Measurements from ENCODE around the gene LRRC8B.

LRRC8B gene

DNA sequence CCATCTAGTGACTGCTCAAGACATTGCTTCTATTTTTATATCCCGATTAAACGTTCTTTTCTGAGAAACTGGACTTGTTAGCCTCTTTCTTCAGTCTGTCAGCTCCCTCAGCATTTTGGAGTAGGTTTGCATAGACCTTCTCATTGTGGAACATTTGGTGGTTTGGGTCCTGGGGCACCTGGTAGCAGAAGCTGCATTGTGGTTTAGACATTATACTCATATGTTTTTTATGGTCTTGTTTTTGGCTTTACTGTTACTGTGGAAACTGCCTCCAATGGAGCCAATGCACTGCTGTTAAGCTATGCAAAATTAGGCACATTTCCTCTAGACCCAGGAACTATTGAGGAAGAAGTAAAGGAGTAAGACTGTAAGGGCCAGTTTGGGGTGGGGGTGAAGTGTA lies 36.7 kb upstream of the LRRC8B start:
- CTCF ChIA-PET = interaction anchor here (0.6 to 3.7 kb wide), 9 partner anchors 12 to 281 kb away, joined by 3 to 13 read pairs (median 4); no protein-coding TSS in a partner anchor
- no peak overlapping the region for H3K27ac ChIP-seq (ENCODE audit: insufficient read depth in 1 of 2, low read depth in 1 of 2, low read length in 2 of 2, poor library complexity in 1 of 2, severe bottlenecking in 2 of 2)
- peaks cover 0 to 1% (median 0%) of the 10 kb centered on the region in 5 experiments for H3K27me3 ChIP-seq (replicated peaks in 2 of 5; ENCODE audit: control insufficient read depth in 4 of 5, insufficient read depth in 5 of 5, low read length in 4 of 5)
- H3K4me3 ChIP-seq (ENCODE audit: control insufficient read depth in 1 of 7, extremely low read depth in 1 of 7, insufficient read depth in 4 of 7, low read depth in 2 of 7, low read length in 6 of 7) = no peak overlapping the region
- H3K4me1 ChIP-seq (ENCODE audit: control extremely low read depth in 1 of 4, control insufficient read depth in 4 of 4, insufficient read depth in 4 of 4, low read length in 3 of 4) = peaks cover 7 to 35% (median 25%) of the 10 kb centered on the region in 4 experiments
- 75% methylated on average over 2 of the region's 2 CpGs for WGBS (ENCODE audit: insufficient coverage)
- peaks cover 0 to 5% (median 4%) of the 10 kb centered on the region in 5 experiments for H3K9me3 ChIP-seq (ENCODE audit: control extremely low read depth in 1 of 5, control insufficient read depth in 4 of 5, insufficient read depth in 2 of 5, low read depth in 1 of 5, low read length in 4 of 5)
- DNase-seq = peak in 2 of 3 donors; percentile 57 to 64
- POLR2A ChIA-PET = interaction anchor here (0.6 kb wide), 1 partner anchor 30 kb away, joined by 3 read pairs; no protein-coding TSS in a partner anchor
- H3K36me3 ChIP-seq (ENCODE audit: control insufficient read depth in 4 of 4, insufficient read depth in 4 of 4, low read length in 3 of 4) = no peaks in the 10 kb centered on the region

DNA sequence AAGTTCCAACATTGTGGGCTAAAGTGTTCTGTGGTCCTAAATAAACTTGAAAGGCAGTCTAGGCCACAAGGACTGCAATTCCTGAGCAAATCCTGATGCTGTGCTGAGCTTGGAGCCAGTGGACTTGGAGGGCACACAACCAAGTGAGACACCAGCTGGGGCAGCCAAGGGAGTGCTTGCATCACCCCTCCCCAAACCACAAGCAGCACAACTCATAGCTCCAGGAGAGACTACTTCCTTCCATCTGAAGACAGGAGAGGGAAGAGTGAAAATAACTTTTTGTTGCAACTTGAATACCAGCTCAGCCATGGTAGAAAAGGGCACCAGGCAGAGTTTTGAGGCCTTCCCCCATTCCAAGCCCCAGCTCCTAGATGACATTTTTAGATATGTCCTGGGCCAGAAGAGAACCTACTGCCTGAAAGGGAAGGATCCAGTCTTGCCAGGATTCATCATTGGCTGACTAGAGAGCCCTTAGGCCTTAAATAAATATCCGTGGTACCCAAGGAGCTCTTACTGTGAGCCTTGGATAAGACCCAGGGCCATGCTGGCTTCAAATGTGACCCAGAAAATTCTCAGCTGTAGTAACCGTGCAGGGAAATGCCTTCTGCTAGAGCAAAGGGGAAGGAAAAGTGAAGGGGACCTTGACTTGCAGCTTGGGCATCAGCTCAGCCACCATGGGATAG lies 35.4 kb upstream of the LRRC8B start:
- 80% methylated on average over 2 of the region's 2 CpGs for WGBS (ENCODE audit: insufficient coverage)
- peak; percentile 25 to 79 (median 68) for DNase-seq
- H3K36me3 ChIP-seq (ENCODE audit: control insufficient read depth in 4 of 4, insufficient read depth in 4 of 4, low read length in 3 of 4) = no peaks in the 10 kb centered on the region
- ChIA-PET CTCF (interaction anchor here (0.7 to 3.7 kb wide), 8 partner anchors 10 to 111 kb away, joined by 3 to 13 read pairs (median 4); no protein-coding TSS in a partner anchor), POLR2A (no interaction called here)
- no peak overlapping the region for H3K4me3 ChIP-seq (ENCODE audit: control insufficient read depth in 1 of 7, extremely low read depth in 1 of 7, insufficient read depth in 4 of 7, low read depth in 2 of 7, low read length in 6 of 7)
- H3K4me1 ChIP-seq (ENCODE audit: control extremely low read depth in 1 of 4, control insufficient read depth in 4 of 4, insufficient read depth in 4 of 4, low read length in 3 of 4) = peaks cover 7 to 35% (median 25%) of the 10 kb centered on the region in 4 experiments
- no peak overlapping the region for H3K27ac ChIP-seq (ENCODE audit: insufficient read depth in 1 of 2, low read depth in 1 of 2, low read length in 2 of 2, poor library complexity in 1 of 2, severe bottlenecking in 2 of 2)
- peaks cover 0 to 5% (median 4%) of the 10 kb centered on the region in 5 experiments for H3K9me3 ChIP-seq (ENCODE audit: control extremely low read depth in 1 of 5, control insufficient read depth in 4 of 5, insufficient read depth in 2 of 5, low read depth in 1 of 5, low read length in 4 of 5)
- H3K27me3 ChIP-seq (replicated peaks in 2 of 5; ENCODE audit: control insufficient read depth in 4 of 5, insufficient read depth in 5 of 5, low read length in 4 of 5) = peaks cover 0 to 1% (median 0%) of the 10 kb centered on the region in 5 experiments

- no peak for DNase-seq
- ChIA-PET CTCF (no interaction called here), POLR2A (no interaction called here)
- Histone ChIP-seq H3K27ac (ENCODE audit: insufficient read depth in 1 of 2, low read depth in 1 of 2, low read length in 2 of 2, poor library complexity in 1 of 2, severe bottlenecking in 2 of 2) (no peak overlapping the region), H3K4me3 (ENCODE audit: control insufficient read depth in 1 of 7, extremely low read depth in 1 of 7, insufficient read depth in 4 of 7, low read depth in 2 of 7, low read length in 6 of 7) (peak overlapping the region in 1 of 7 experiments; percentile 17), H3K36me3 (ENCODE audit: control insufficient read depth in 4 of 4, insufficient read depth in 4 of 4, low read length in 3 of 4) (no peaks in the 10 kb centered on the region), H3K9me3 (ENCODE audit: control extremely low read depth in 1 of 5, control insufficient read depth in 4 of 5, insufficient read depth in 2 of 5, low read depth in 1 of 5, low read length in 4 of 5) (peaks cover 0 to 5% (median 4%) of the 10 kb centered on the region in 5 experiments), H3K4me1 (ENCODE audit: control extremely low read depth in 1 of 4, control insufficient read depth in 4 of 4, insufficient read depth in 4 of 4, low read length in 3 of 4) (peaks cover 7 to 30% (median 25%) of the 10 kb centered on the region in 4 experiments), H3K27me3 (replicated peaks in 2 of 5; ENCODE audit: control insufficient read depth in 4 of 5, insufficient read depth in 5 of 5, low read length in 4 of 5) (peaks cover 0 to 1% (median 0%) of the 10 kb centered on the region in 5 experiments)
- 67% methylated on average over 3 of the region's 3 CpGs for WGBS (ENCODE audit: insufficient coverage)
Measured at GRCh38 chr1:89490389-89490788, 34.2 kb upstream of the LRRC8B start.

- Histone ChIP-seq H3K27ac (ENCODE audit: insufficient read depth in 1 of 2, low read depth in 1 of 2, low read length in 2 of 2, poor library complexity in 1 of 2, severe bottlenecking in 2 of 2) (no peak overlapping the region), H3K4me3 (ENCODE audit: control insufficient read depth in 1 of 7, extremely low read depth in 1 of 7, insufficient read depth in 4 of 7, low read depth in 2 of 7, low read length in 6 of 7) (no peak overlapping the region), H3K9me3 (ENCODE audit: control extremely low read depth in 1 of 5, control insufficient read depth in 4 of 5, insufficient read depth in 2 of 5, low read depth in 1 of 5, low read length in 4 of 5) (no peaks in the 10 kb centered on the region), H3K36me3 (ENCODE audit: control insufficient read depth in 4 of 4, insufficient read depth in 4 of 4, low read length in 3 of 4) (no peaks in the 10 kb centered on the region), H3K4me1 (ENCODE audit: control extremely low read depth in 1 of 4, control insufficient read depth in 4 of 4, insufficient read depth in 4 of 4, low read length in 3 of 4) (no peaks in the 10 kb centered on the region), H3K27me3 (replicated peaks in 2 of 5; ENCODE audit: control insufficient read depth in 4 of 5, insufficient read depth in 5 of 5, low read length in 4 of 5) (no peaks in the 10 kb centered on the region)
- 83% methylated on average over 3 of the region's 6 CpGs for WGBS (ENCODE audit: insufficient coverage)
- ChIA-PET POLR2A (no interaction called here), CTCF (interaction anchor here (1.3 to 2.5 kb wide), 3 partner anchors 12 to 264 kb away, joined by 3 to 13 read pairs (median 3); no protein-coding TSS in a partner anchor)
- no peak for DNase-seq
Measured at GRCh38 chr1:89499320-89499719, 25.3 kb upstream of the LRRC8B start.

DNA sequence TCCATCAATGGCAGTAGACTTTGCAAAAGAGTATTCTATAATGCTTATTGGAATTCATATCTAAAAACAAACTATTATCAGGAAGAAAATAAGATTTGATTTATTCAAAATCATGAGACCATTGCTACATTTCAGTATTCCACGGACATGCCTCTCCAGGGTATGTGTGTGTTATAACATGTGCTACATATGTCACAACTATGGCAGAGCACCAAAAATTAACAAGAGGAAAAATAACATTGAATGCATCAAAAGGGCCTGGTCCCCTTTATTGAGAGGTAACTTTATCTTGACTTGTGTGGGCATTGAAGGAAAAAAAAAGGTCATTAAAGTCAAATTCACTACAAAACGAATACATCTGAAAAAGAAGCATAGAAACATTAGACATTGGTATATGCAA lies 22.6 kb upstream of the LRRC8B start:
- no peak for DNase-seq
- no peak overlapping the region for H3K4me3 ChIP-seq (ENCODE audit: control insufficient read depth in 1 of 7, extremely low read depth in 1 of 7, insufficient read depth in 4 of 7, low read depth in 2 of 7, low read length in 6 of 7)
- no peaks in the 10 kb centered on the region for H3K4me1 ChIP-seq (ENCODE audit: control extremely low read depth in 1 of 4, control insufficient read depth in 4 of 4, insufficient read depth in 4 of 4, low read length in 3 of 4)
- H3K27ac ChIP-seq (ENCODE audit: insufficient read depth in 1 of 2, low read depth in 1 of 2, low read length in 2 of 2, poor library complexity in 1 of 2, severe bottlenecking in 2 of 2) = no peak overlapping the region
- no peaks in the 10 kb centered on the region for H3K36me3 ChIP-seq (ENCODE audit: control insufficient read depth in 4 of 4, insufficient read depth in 4 of 4, low read length in 3 of 4)
- no peaks in the 10 kb centered on the region for H3K9me3 ChIP-seq (ENCODE audit: control extremely low read depth in 1 of 5, control insufficient read depth in 4 of 5, insufficient read depth in 2 of 5, low read depth in 1 of 5, low read length in 4 of 5)
- ChIA-PET POLR2A (interaction anchor here (0.6 kb wide), 1 partner anchor 17 kb away, joined by 5 read pairs; no protein-coding TSS in a partner anchor), CTCF (no interaction called here)
- no CpG with 5 or more reads among the region's 2 CpGs for WGBS (ENCODE audit: insufficient coverage)
- peaks cover 0 to 2% (median 0%) of the 10 kb centered on the region in 5 experiments for H3K27me3 ChIP-seq (replicated peaks in 2 of 5; ENCODE audit: control insufficient read depth in 4 of 5, insufficient read depth in 5 of 5, low read length in 4 of 5)

DNA sequence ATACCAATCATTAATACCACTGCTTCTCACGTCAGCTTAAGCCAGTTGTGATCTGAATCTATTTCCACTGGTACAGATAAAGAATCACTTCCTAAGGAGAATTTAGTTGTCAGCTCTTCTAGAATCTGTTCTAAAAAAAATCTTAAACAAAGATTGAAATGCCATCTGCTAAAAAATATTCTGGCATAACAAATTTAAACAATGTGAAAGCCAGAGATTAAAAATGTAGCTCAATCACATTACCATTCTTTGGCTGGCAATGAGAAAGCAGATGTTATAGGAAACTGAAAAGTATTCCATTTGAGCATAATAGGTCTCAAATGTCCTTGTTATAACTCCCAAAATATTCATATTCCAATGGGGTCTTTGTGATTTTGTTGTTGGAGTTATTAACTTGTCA lies 21.7 kb upstream of the LRRC8B start:
- CTCF ChIA-PET = interaction anchor here (1.3 to 1.4 kb wide), 2 partner anchors 14 to 101 kb away, joined by 3 to 4 read pairs; no protein-coding TSS in a partner anchor

DNA sequence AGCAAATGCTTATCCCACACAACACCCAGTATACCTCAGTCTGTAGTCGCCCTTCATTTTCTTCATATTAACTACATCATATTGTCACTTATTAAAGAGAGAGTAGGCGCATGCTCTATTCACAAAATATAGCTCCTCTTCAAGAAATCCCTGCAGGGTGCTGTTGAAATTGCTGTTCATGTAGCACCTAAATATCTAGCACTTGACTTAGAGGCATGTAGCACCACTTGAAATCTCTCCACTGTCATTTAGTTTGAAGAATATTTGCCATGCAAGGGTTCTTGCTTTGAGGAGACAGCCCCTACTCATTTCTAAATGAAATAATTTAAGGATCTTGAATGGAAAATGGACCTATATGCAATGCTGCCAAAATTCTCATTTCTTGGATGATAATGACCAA lies 20.9 kb upstream of the LRRC8B start:
- no peak for DNase-seq
- WGBS (ENCODE audit: insufficient coverage) = 50% methylated on average over 2 of the region's 2 CpGs
- H3K27me3 ChIP-seq (replicated peaks in 2 of 5; ENCODE audit: control insufficient read depth in 4 of 5, insufficient read depth in 5 of 5, low read length in 4 of 5) = peaks cover 0 to 2% (median 0%) of the 10 kb centered on the region in 5 experiments
- CTCF ChIA-PET = interaction anchor here (0.9 to 1.4 kb wide), 3 partner anchors 14 to 101 kb away, joined by 3 to 4 read pairs (median 3); no protein-coding TSS in a partner anchor
- POLR2A ChIA-PET = no interaction called here
- no peaks in the 10 kb centered on the region for H3K4me1 ChIP-seq (ENCODE audit: control extremely low read depth in 1 of 4, control insufficient read depth in 4 of 4, insufficient read depth in 4 of 4, low read length in 3 of 4)
- H3K27ac ChIP-seq (ENCODE audit: insufficient read depth in 1 of 2, low read depth in 1 of 2, low read length in 2 of 2, poor library complexity in 1 of 2, severe bottlenecking in 2 of 2) = no peak overlapping the region
- no peaks in the 10 kb centered on the region for H3K36me3 ChIP-seq (ENCODE audit: control insufficient read depth in 4 of 4, insufficient read depth in 4 of 4, low read length in 3 of 4)
- no peak overlapping the region for H3K4me3 ChIP-seq (ENCODE audit: control insufficient read depth in 1 of 7, extremely low read depth in 1 of 7, insufficient read depth in 4 of 7, low read depth in 2 of 7, low read length in 6 of 7)
- peaks cover 0 to 5% (median 2%) of the 10 kb centered on the region in 5 experiments for H3K9me3 ChIP-seq (ENCODE audit: control extremely low read depth in 1 of 5, control insufficient read depth in 4 of 5, insufficient read depth in 2 of 5, low read depth in 1 of 5, low read length in 4 of 5)

More for the DNA sequence above, 21.7 kb upstream of the LRRC8B start:
- Histone ChIP-seq H3K4me3 (ENCODE audit: control insufficient read depth in 1 of 7, extremely low read depth in 1 of 7, insufficient read depth in 4 of 7, low read depth in 2 of 7, low read length in 6 of 7) (no peak overlapping the region), H3K27me3 (replicated peaks in 2 of 5; ENCODE audit: control insufficient read depth in 4 of 5, insufficient read depth in 5 of 5, low read length in 4 of 5) (peaks cover 0 to 2% (median 0%) of the 10 kb centered on the region in 5 experiments), H3K9me3 (ENCODE audit: control extremely low read depth in 1 of 5, control insufficient read depth in 4 of 5, insufficient read depth in 2 of 5, low read depth in 1 of 5, low read length in 4 of 5) (peaks cover 0 to 1% (median 0%) of the 10 kb centered on the region in 5 experiments), H3K27ac (ENCODE audit: insufficient read depth in 1 of 2, low read depth in 1 of 2, low read length in 2 of 2, poor library complexity in 1 of 2, severe bottlenecking in 2 of 2) (no peak overlapping the region), H3K36me3 (ENCODE audit: control insufficient read depth in 4 of 4, insufficient read depth in 4 of 4, low read length in 3 of 4) (no peaks in the 10 kb centered on the region), H3K4me1 (ENCODE audit: control extremely low read depth in 1 of 4, control insufficient read depth in 4 of 4, insufficient read depth in 4 of 4, low read length in 3 of 4) (no peaks in the 10 kb centered on the region)
- POLR2A ChIA-PET = no interaction called here
- no peak for DNase-seq
- 100% methylated on average over 1 of the region's 1 CpG for WGBS (ENCODE audit: insufficient coverage)
